IMR-90 (cell line): ENCODE data around the gene KRT7. TPM values are rescaled to one million over a fixed set of nuclear protein-coding genes. Genes with fewer than 3 reads are reported as not detected.
A peak's percentile ranks its signal among the peaks of the same experiment; 100 is the strongest.

ENCODE experiments used
- ATAC-seq: fragments of 200-7000 bp; cut with Tn5 transposase; 2 replicates; pipeline ENCODE4 v1.9.1; 2020; ENCODE audit warnings: low read depth, mild to moderate bottlenecking, moderate library complexity
- BruUV-seq: library from RNA; stranded (reverse); fragments of 400-500 nt; replicated peaks from 2 replicates; lab custom pipeline; 2021; lab: Mats Ljungman, UMichigan
- CTCF ChIA-PET: fragments of 300-600 bp; formaldehyde crosslinking; extraction: SDS; loops from one replicate; lab custom pipeline; 2021; ENCODE audit warnings: antibody characterized with exemption; lab: Yijun Ruan, JAX
- POLR2A ChIA-PET: fragments of 300-600 bp; sonication (Branson Sonifier 250); formaldehyde crosslinking; loops from one replicate; lab custom pipeline; 2022; ENCODE audit warnings: antibody characterized with exemption; ENCODE audit not compliant: unreplicated experiment; lab: Charles Lee
- DNase-seq: peaks from one replicate; pipeline ENCODE4 v3.0.0; 2013
- H2AFZ ChIP-seq: replicated peaks from 2 replicates; pipeline ENCODE3; 2013; ENCODE audit warnings: low read length, mild to moderate bottlenecking; ENCODE audit not compliant: poor library complexity
- H2AK5ac ChIP-seq: 2 replicates; pipeline ENCODE4 v1.6.1; 2013; ENCODE audit warnings: low read depth, low read length, inconsistent platforms
- H2AK9ac ChIP-seq: replicated peaks from 2 replicates; pipeline ENCODE3; 2013; ENCODE audit warnings: mild to moderate bottlenecking, low read depth, low read length, moderate library complexity; ENCODE audit not compliant: poor library complexity
- H2BK120ac ChIP-seq: 2 replicates; pipeline ENCODE4 v1.6.1; 2013; ENCODE audit warnings: low read depth, low read length, inconsistent platforms
- H2BK15ac ChIP-seq: 3 replicates; pipeline ENCODE4 v1.6.1; 2013; ENCODE audit warnings: low read depth, low read length, inconsistent platforms
- H2BK20ac ChIP-seq: 2 replicates; pipeline ENCODE4 v1.6.1; 2013; ENCODE audit warnings: low read depth, mild to moderate bottlenecking, inconsistent platforms, low read length, moderate library complexity
- H2BK5ac ChIP-seq: 2 replicates; pipeline ENCODE4 v1.6.1; 2013; ENCODE audit warnings: mild to moderate bottlenecking, low read depth, low read length, inconsistent platforms; ENCODE audit not compliant: poor library complexity, severe bottlenecking
- H3K14ac ChIP-seq: replicated peaks from 2 replicates; pipeline ENCODE4 v1.6.1; 2013; ENCODE audit warnings: low read depth, low read length, inconsistent platforms
- H3K18ac ChIP-seq: 2 replicates; pipeline ENCODE4 v1.6.1; 2013; ENCODE audit warnings: low read depth, low read length, control low read depth
- H3K23ac ChIP-seq: 2 replicates; pipeline ENCODE4 v1.6.1; 2013; ENCODE audit warnings: low read depth, low read length, inconsistent platforms
- H3K27ac ChIP-seq: 2 replicates; pipeline ENCODE4 v1.5.1; 2013; ENCODE audit warnings: mild to moderate bottlenecking, control low read depth, low read length; ENCODE audit not compliant: insufficient read depth
- H3K27me3 ChIP-seq: 2 replicates; pipeline ENCODE4 v1.6.1; 2013; ENCODE audit warnings: low read length; ENCODE audit not compliant: control insufficient read depth, insufficient read depth
- H3K36me3 ChIP-seq: 2 replicates; pipeline ENCODE4 v1.6.1; 2013; ENCODE audit warnings: low read length, mixed read lengths; ENCODE audit not compliant: control insufficient read depth, insufficient read depth
- H3K4ac ChIP-seq: 2 replicates; pipeline ENCODE4 v1.6.1; 2013; ENCODE audit warnings: low read depth, low read length, inconsistent platforms
- H3K4me1 ChIP-seq: 2 replicates; pipeline ENCODE4 v1.6.1; 2013; ENCODE audit warnings: low read length, mixed read lengths; ENCODE audit not compliant: control insufficient read depth, insufficient read depth
- H3K4me2 ChIP-seq: 2 replicates; pipeline ENCODE4 v1.6.1; 2013; ENCODE audit warnings: low read depth, mild to moderate bottlenecking, control low read depth, low read length, moderate library complexity
- H3K4me3 ChIP-seq: 2 replicates; pipeline ENCODE4 v1.5.1; 2013; ENCODE audit warnings: low read depth, mild to moderate bottlenecking, control low read depth, low read length, moderate library complexity; ENCODE audit not compliant: insufficient read depth
- H3K56ac ChIP-seq: 2 replicates; pipeline ENCODE4 v1.6.1; 2013; ENCODE audit warnings: low read length, inconsistent platforms; ENCODE audit not compliant: insufficient read depth; ENCODE audit errors: extremely low read depth
- H3K79me1 ChIP-seq, 2 experiments: 2 replicates each; pipeline ENCODE4 v1.6.1; 2013; ENCODE audit warnings: low read length in 2 of 2, inconsistent platforms in 1 of 2, low read depth in 1 of 2
- H3K9ac ChIP-seq: 2 replicates; pipeline ENCODE4 v1.6.1; 2013; ENCODE audit warnings: low read depth, low read length, control low read depth
- H3K9me1 ChIP-seq: 2 replicates; pipeline ENCODE4 v1.6.1; 2013; ENCODE audit warnings: low read length, inconsistent platforms; ENCODE audit not compliant: insufficient read depth
- H3K9me3 ChIP-seq: 2 replicates; pipeline ENCODE4 v1.6.1; 2013; ENCODE audit warnings: low read length; ENCODE audit not compliant: control insufficient read depth, insufficient read depth
- H4K20me1 ChIP-seq: 2 replicates; pipeline ENCODE4 v1.6.1; 2013; ENCODE audit warnings: low read length, inconsistent platforms; ENCODE audit not compliant: insufficient read depth
- H4K5ac ChIP-seq: 2 replicates; pipeline ENCODE4 v1.6.1; 2013; ENCODE audit warnings: mild to moderate bottlenecking, low read depth, low read length, control low read depth
- H4K8ac ChIP-seq, 2 experiments: 2 replicates each; pipeline ENCODE4 v1.6.1; 2013; ENCODE audit warnings: low read depth in 2 of 2, low read length in 2 of 2, control low read depth in 1 of 2, inconsistent platforms in 1 of 2
- H4K91ac ChIP-seq: 2 replicates; pipeline ENCODE4 v1.6.1; 2013; ENCODE audit warnings: low read depth, low read length, inconsistent platforms; ENCODE audit not compliant: insufficient read depth
- MXI1 ChIP-seq: IDR thresholded peaks from 2 replicates; pipeline ENCODE4 v1.6.1; 2012; ENCODE audit warnings: low read depth, mild to moderate bottlenecking, low read length, moderate library complexity, borderline replicate concordance
- WGBS, 2 experiments: methylation state at CpG; one replicate each; pipeline versions ENCODE4 v1.1.5 to v1.1.7; 2013; ENCODE audit warnings: missing lambda C conversion rate in 2 of 2; ENCODE audit not compliant: insufficient read length in 1 of 2; ENCODE audit errors: extremely low coverage in 2 of 2; 5-methylcytosine and 5-hydroxymethylcytosine counted together
- dilution Hi-C: fragments of 300-500 bp; cut with HindIII; formaldehyde crosslinking; loops from one replicate; pipeline ENCODE4 v1.14.3; 2018; ENCODE audit warnings: low sequenced_read_pairs; ENCODE audit not compliant: unreplicated experiment
- in situ Hi-C: fragments of 300-500 bp; cut with MboI; formaldehyde crosslinking; loops from 3 replicates; pipeline ENCODE4 v1.14.3; 2019; ENCODE audit warnings: low sequenced_read_pairs, inconsistent platforms, mixed read lengths
- intact Hi-C: fragments of 100-400 bp; cut with micrococcal nuclease; formaldehyde crosslinking; loops from 2 replicates; pipeline ENCODE4 v1.10.0; 2022
- polyA plus RNA-seq, 3 experiments: library from polyadenylated mRNA; depleted of rRNA; stranded (reverse); fragments of >200 nt; gene quantifications; 2 replicates each; pipeline ENCODE4 v1.2.3, GENCODE V29; 2012; ENCODE audit warnings: low replicate concordance in 1 of 3
- total RNA-seq: library from RNA; depleted of rRNA; stranded (reverse); fragments of >200 nt; gene quantifications from 2 replicates; pipeline ENCODE4 v1.2.3, GENCODE V29; 2012

KRT7 gene
- total and polyA plus RNA-seq, 2 of the 4 experiments (the other 2 are of a cell fraction): 0.54 to 1.7 TPM

- dilution Hi-C loops: no loop called here
- H3K9ac ChIP-seq: no peak overlapping the region
Observed at GRCh38 chr12:52246720-52247621, 13.9 kb downstream of the KRT7 start.

More at GRCh38 chr12:52246720-52247621, 13.9 kb downstream of the KRT7 start:
- H4K8ac ChIP-seq: peak overlapping the region; percentile 11 to 40; a peak in 1 of 4 replicates
- no peak overlapping the region for H4K5ac ChIP-seq
- ChIA-PET CTCF (interaction anchor here (0.6 to 0.8 kb wide), 2 partner anchors 32 to 779 kb away, joined by 3 to 4 read pairs; no protein-coding TSS in a partner anchor), POLR2A (no interaction called here)
- peaks cover 28% of the 10 kb centered on the region for H3K9me1 ChIP-seq
- no peak overlapping the region for H3K18ac ChIP-seq
- DNase-seq: no peak
- H2BK5ac ChIP-seq: no peak overlapping the region
- H3K4ac ChIP-seq: peak overlapping the region; percentile 49
- peak overlapping the region; percentile 38 for H2BK20ac ChIP-seq
- H3K79me1 ChIP-seq: peaks cover 0 to 6% of the 10 kb centered on the region in 2 experiments; a peak in 1 of 4 replicates
- H4K20me1 ChIP-seq: no peaks in the 10 kb centered on the region
- no TSS peak for BruUV-seq
- no peak overlapping the region for H3K27ac ChIP-seq
- peak overlapping the region; percentile 50; the same call in 1 of the 2 replicates for H3K14ac ChIP-seq
- H2AFZ ChIP-seq: no peak overlapping the region
- H3K9me3 ChIP-seq: no peaks in the 10 kb centered on the region
- no peaks in the 10 kb centered on the region for H3K36me3 ChIP-seq
- H2BK120ac ChIP-seq: peak overlapping the region; percentile 65; the same call in 1 of the 2 replicates
- no peaks in the 10 kb centered on the region for H3K27me3 ChIP-seq
- peak overlapping the region; percentile 27 for H2AK5ac ChIP-seq
- peak overlapping the region; percentile 57 for H4K91ac ChIP-seq
- H3K23ac ChIP-seq: no peak overlapping the region
- no peak overlapping the region for H3K56ac ChIP-seq
- H2BK15ac ChIP-seq: peak overlapping the region; percentile 59; the same call in 2 of the 3 replicates
- TF ChIP-seq MXI1: no peak
- peaks cover 27% of the 10 kb centered on the region for H3K4me1 ChIP-seq
- H3K4me3 ChIP-seq: no peak overlapping the region
- intact Hi-C loops (no loop called here), in situ Hi-C loops (no loop called here)
- H3K4me2 ChIP-seq: no peak overlapping the region
- H2AK9ac ChIP-seq: peak overlapping the region; percentile 2
- WGBS, 2 experiments: 100% methylated on average over 1 of the region's 10 CpGs; no CpG with 5 or more reads in 1 of the 2 experiments
- no peak for ATAC-seq
